ENCODE results near the gene ATP2C2. TPM values are rescaled to one million over a fixed set of nuclear protein-coding genes. Genes with fewer than 3 reads are reported as not detected.

Gene ATP2C2
- polyA plus RNA-seq, 1 of the 3 experiments (the other 2 are of a cell fraction), result 0.33 TPM

DNA sequence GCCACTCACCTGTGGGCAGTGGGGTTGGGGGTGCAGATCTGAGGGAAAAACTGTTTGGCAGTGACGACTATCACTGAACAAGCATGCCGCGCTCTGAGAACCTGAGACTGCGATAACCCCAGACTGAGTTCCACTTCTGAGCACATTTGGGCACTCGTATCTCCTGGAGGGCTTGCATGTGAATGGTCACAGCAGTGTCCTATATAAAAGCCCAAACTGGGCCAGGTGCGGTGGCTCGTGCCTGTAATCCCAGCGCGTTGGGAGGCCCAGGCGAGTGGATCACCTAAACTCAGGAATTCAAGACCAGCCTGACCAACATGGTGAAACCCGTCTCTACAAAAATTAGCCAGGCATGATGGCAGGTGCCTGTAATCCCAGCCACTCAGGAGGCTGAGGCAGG, 18.7 kb downstream of the ATP2C2 start:
- TF ChIP-seq YY1 (IDR thresholded peaks at IDR 0.05; ENCODE audit: low read depth), result no peak
- no peak for TF ChIP-seq MXI1 (IDR thresholded peaks at IDR 0.05; ENCODE audit: low read depth, low read length)
- TF ChIP-seq SIN3A (IDR thresholded peaks at IDR 0.05; ENCODE audit: borderline replicate concordance, low read depth, low read length), result no peak
- TF ChIP-seq, protein P1, sequence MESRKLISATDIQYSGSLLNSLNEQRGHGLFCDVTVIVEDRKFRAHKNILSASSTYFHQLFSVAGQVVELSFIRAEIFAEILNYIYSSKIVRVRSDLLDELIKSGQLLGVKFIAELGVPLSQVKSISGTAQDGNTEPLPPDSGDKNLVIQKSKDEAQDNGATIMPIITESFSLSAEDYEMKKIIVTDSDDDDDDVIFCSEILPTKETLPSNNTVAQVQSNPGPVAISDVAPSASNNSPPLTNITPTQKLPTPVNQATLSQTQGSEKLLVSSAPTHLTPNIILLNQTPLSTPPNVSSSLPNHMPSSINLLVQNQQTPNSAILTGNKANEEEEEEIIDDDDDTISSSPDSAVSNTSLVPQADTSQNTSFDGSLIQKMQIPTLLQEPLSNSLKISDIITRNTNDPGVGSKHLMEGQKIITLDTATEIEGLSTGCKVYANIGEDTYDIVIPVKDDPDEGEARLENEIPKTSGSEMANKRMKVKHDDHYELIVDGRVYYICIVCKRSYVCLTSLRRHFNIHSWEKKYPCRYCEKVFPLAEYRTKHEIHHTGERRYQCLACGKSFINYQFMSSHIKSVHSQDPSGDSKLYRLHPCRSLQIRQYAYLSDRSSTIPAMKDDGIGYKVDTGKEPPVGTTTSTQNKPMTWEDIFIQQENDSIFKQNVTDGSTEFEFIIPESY (IDR thresholded peaks at IDR 0.05; ENCODE audit: borderline replicate concordance, low read depth), result no peak
- no peak for TF ChIP-seq TCF12 (IDR thresholded peaks at IDR 0.05)
- no peak for TF ChIP-seq SMC3 (IDR thresholded peaks at IDR 0.05; ENCODE audit: low read depth, low read length)
- TF ChIP-seq FOXJ3 (CRISPR knock-in tag; IDR thresholded peaks at IDR 0.05), result no peak
- TF ChIP-seq EZH2phosphoT487 (IDR thresholded peaks at IDR 0.05; ENCODE audit: borderline replicate concordance, low read depth), result no peak
- no peak for TF ChIP-seq FOXM1 (IDR thresholded peaks at IDR 0.05; ENCODE audit: low read depth)
- TF ChIP-seq GATA2 (CRISPR knock-in tag; IDR thresholded peaks at IDR 0.05), result no peak
- TF ChIP-seq JUND (IDR thresholded peaks at IDR 0.05), result no peak
- no peak for TF ChIP-seq GABPA (IDR thresholded peaks at IDR 0.05; ENCODE audit: low read depth)
- TF ChIP-seq RXRA (IDR thresholded peaks at IDR 0.05; ENCODE audit: borderline replicate concordance, low read depth), result no peak
- no peak for TF ChIP-seq POLR2AphosphoS5 (IDR thresholded peaks at IDR 0.05; ENCODE audit: low read depth, low read length)
- TF ChIP-seq, protein P2, sequence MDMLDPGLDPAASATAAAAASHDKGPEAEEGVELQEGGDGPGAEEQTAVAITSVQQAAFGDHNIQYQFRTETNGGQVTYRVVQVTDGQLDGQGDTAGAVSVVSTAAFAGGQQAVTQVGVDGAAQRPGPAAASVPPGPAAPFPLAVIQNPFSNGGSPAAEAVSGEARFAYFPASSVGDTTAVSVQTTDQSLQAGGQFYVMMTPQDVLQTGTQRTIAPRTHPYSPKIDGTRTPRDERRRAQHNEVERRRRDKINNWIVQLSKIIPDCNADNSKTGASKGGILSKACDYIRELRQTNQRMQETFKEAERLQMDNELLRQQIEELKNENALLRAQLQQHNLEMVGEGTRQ (IDR thresholded peaks at IDR 0.05; ENCODE audit: borderline replicate concordance, low read depth, low read length), result no peak
- no peak for TF ChIP-seq EP300 (IDR thresholded peaks at IDR 0.05; ENCODE audit: borderline replicate concordance in 1 of 2, low read depth in 1 of 2, low read length in 1 of 2)
- TF ChIP-seq, protein P3, sequence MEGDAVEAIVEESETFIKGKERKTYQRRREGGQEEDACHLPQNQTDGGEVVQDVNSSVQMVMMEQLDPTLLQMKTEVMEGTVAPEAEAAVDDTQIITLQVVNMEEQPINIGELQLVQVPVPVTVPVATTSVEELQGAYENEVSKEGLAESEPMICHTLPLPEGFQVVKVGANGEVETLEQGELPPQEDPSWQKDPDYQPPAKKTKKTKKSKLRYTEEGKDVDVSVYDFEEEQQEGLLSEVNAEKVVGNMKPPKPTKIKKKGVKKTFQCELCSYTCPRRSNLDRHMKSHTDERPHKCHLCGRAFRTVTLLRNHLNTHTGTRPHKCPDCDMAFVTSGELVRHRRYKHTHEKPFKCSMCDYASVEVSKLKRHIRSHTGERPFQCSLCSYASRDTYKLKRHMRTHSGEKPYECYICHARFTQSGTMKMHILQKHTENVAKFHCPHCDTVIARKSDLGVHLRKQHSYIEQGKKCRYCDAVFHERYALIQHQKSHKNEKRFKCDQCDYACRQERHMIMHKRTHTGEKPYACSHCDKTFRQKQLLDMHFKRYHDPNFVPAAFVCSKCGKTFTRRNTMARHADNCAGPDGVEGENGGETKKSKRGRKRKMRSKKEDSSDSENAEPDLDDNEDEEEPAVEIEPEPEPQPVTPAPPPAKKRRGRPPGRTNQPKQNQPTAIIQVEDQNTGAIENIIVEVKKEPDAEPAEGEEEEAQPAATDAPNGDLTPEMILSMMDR (IDR thresholded peaks at IDR 0.05), result no peak
- ChIA-PET CTCF (no interaction called here), POLR2A (no interaction called here)
- no peaks in the 10 kb centered on the region for H3F3A ChIP-seq (replicated peaks; ENCODE audit: insufficient read depth)
- no peak overlapping the region for H3K4me2 ChIP-seq
- H3K79me2 ChIP-seq (ENCODE audit: insufficient read depth), result no peaks in the 10 kb centered on the region
- H3K27me3 ChIP-seq (ENCODE audit: insufficient read depth), result no peaks in the 10 kb centered on the region
- no peak overlapping the region for H3K9ac ChIP-seq
- no peaks in the 10 kb centered on the region for H3K9me2 ChIP-seq
- no peak overlapping the region for H2AFZ ChIP-seq (ENCODE audit: low read depth)
- DNase-seq, result no peak
- 79% methylated on average over 11 of the region's 11 CpGs for WGBS (ENCODE audit: low lambda C conversion rate)
- no peak overlapping the region for H3K4me3 ChIP-seq (ENCODE audit: low read depth in 2 of 2, low read length in 1 of 2)
- no peak overlapping the region for H3K27ac ChIP-seq (ENCODE audit: low read depth in 2 of 2, low read length in 1 of 2)
- H4K20me1 ChIP-seq (ENCODE audit: insufficient read depth), result no peaks in the 10 kb centered on the region
- H3K36me3 ChIP-seq (replicated peaks in 1 of 2; ENCODE audit: control insufficient read depth in 1 of 2, insufficient read depth in 2 of 2, low read length in 1 of 2), result no peaks in the 10 kb centered on the region
- no peaks in the 10 kb centered on the region for H3K9me3 ChIP-seq
- no peaks in the 10 kb centered on the region for H3K4me1 ChIP-seq (ENCODE audit: control insufficient read depth in 1 of 2, insufficient read depth in 2 of 2, low read depth in 1 of 2, low read length in 1 of 2)

Data from SK-N-SH (cell line).